ENCODE results near the gene FBXO24.
A peak's percentile ranks its signal among the peaks of the same experiment; 100 is the strongest.

The FBXO24 gene

DNA sequence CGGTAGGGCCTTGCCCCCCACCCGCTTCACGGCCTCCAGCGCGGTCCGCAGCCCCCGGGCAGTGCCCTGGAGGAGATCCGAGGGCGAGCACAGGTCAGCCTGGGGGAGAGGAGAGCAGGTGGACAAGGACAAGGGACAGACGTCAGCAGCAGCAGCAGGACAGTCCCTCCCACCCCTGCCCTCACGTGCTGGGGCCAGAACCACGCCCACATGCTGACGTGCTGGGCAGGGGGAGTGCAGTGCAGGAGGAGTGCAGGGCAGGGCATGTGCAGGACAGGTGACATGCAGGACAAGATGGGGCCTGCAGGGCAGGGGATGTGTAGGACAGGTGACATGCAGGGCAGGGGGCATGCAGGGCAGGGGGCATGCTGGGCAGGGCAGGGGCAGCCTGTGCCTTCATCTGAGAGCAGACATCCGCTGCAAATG is 10.9 kb upstream of the FBXO24 start:
- DNase-seq: no peak

DNA sequence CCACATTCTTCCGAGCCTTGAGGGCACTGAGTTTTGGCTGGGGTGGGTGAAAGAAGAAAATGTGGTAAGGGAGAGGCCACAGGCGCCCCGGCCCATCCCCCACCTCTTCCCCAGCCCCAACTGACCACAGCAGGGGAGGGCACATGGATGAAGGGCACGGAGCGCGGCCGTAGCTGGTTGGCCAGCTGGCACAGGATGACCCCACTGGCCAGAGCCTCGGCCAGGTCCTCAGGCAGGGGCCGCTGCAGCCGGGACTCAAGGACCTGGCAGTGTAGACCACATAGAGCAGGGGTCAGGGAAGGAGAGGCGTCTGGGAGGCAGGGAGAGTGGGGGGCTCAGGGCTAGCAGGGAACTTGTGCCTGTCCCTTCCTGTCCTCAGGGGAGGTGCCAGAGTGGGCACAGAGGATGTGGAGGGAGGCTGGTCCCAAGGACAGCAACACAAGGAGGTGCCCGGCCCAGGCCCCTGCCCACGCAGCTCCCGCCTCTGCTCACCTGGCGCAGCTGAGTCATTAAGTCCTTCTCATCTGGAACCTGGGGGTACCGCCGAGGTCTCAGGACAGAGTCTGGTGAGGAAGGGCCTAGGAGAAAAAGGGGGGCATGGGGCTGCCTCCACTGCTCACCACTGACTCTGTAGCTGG is 10.3 kb upstream of the FBXO24 start:
- DNase-seq: no peak

DNA sequence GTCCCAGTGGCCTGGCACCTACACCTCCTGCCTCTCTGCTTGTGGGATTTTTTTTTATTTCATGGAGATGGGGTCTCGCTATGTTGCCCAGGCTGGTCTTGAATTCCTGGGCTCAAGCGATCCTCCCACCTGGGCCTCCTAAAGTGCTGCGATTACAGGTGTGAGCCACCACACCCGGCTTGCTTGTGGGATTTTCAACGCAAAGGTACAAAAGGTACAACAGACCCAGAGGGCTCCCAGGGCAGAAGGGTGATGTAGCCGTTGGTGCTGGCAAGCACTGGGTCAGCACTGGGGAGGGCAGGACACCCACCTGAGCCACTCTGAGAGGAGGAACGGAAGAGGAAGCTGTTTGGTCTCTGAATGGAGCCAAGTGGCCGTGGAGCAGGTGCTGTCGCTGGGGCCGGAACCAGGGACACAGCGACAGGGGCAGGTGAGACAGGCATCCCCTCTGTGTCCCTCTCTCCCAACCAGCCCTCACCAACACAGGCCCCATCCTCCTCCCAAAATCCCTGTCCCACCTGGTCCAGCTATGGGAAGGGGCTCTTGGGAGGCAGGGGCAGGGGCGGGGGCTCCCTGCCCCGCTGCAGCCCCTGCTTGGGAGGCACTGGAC is 9.6 kb upstream of the FBXO24 start:
- no peak for DNase-seq

DNA sequence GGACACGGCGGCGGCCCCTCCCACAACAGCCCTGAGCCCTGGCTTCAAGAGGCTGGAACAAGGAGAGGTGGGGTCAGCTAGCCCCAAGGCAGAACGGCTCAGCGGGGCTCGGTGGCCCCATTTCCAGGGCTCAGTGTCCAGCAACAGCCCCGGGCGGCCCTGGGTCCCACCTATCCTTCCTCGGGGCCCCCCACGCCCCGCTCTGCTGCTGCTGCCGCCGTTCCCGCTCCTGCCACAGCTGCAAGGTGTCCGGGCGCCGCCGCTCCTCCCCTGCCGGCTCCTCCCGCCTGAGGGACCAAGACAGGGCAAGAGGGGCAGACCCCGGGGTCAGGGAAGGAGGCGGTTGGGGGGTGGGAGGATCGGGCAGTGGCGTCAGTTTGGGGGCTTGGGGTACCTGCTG is 9.0 kb upstream of the FBXO24 start:
- no peak for DNase-seq

DNA sequence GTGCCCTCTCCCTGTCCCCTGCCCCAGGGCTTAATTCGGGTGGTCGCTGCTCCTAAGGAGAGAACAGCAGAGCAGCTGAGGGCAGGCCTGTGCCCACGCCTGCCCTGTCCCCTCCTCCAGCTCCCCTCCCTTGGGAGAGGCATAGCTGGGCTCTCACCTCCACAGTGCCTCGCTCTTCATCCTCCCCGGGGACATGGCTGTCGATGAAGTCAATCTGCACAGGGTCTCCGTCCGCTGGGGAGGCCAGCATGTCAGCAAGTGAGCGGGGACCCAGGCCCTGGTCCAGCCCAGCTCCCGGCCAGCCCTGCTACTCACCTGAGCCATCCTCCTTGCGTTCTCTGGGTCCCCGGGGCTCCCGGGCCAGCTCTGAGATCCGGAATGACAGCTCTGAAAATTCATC is 8.6 kb upstream of the FBXO24 start:
- DNase-seq: no peak

DNA sequence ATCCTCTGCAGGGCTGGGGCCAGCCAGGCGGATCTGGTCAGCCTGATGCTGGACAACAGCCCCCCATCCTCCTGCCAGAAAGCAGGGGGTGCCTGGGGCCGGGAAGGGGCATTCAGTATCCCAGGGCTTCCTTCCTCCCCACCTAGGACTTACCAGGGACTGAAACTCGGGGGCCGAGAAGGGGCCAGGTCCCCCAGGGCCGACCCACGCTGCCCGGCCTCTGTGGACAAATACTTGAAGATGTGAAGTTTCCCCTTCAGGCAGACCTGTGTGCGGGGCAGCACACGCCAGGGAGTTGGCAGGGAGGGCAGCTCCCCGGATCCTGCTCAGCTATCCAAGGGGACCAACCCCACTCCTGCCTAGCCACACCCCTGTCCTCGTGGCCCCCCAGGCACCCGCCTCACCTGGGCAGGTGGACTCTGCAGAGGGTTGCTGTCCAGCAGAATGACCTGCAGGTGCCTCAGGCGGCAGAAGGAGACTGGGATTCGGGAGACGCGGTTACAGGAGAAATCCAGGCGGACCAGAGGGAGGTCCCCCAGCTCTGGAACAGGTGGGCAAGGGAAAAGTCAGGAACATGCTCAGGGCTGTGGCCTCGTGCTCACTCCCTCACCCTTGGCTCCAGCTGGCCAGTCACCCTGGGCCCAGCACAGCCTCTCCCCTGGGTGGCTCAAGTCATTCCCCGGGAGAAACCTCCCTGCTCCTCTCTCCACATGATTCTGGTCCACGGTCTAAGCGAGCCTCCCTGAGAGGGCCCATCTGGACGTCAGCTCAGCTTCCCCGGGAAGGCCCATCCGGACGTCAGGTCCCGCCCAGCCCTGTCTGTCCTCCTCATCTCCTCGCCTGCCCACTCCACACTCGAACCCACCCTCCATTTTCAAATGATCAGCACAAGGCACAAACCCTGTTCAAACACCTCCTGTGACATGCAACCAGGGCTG is 7.6 kb upstream of the FBXO24 start:
- no peak for DNase-seq

DNA sequence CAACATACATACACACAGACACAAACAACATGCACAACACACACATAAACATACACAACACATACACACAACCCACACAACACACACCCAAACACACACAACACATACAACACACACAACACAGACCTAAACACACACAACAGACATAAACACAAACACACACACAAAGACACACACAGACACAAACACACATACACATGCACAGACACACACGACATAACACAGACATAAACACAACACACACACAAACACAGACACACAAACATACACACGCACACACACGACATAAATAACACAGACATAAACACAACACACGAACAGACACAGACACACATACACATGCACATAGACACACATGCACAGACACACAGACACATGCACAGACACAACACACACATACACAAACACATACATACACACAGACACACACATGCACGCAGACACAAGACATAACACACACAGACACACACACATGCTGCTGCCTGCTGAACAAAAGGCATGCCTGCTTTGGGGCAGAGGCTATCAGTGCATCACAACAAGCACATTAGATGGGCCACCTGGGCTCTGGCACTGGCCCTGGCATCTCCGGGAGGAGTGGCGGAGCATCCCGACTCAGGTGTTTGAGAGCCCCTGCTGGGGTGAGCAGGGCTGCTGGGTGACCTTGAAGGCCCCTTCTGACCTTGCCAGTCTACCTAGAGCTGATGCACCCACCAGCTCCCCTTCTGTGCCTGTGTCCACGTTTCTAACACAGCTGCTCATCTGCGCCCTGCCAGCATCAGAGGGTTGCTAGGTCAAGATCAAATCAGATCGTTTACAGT is 5.5 kb upstream of the FBXO24 start:
- DNase-seq: no peak

DNA sequence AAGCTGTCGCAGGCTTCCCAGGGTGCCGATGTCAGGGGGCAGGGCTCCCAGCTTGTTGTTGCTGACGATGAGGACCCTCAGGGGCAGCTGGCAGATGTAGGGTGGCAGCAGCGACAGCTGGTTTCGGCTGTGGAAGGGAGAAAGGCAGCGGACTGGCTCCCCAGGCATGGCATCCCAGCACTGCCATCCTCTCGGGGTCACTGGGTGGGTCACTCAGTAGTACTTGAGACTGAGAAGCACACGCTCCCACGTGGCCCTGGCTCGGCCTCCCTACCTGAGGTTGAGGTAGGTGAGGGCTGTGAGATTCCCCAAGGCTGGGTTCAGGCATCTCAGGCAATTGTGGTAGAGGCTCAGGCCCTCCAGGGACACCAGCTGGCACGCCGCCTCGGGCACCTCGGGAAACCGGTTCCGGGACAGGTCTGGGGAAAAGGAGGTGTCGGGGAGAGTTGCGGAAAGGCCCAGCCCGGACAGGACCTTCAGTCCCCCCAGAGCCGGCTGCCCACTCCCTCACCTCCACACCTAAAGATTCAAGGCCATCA is 4.0 kb upstream of the FBXO24 start:
- DNase-seq: no peak

DNA sequence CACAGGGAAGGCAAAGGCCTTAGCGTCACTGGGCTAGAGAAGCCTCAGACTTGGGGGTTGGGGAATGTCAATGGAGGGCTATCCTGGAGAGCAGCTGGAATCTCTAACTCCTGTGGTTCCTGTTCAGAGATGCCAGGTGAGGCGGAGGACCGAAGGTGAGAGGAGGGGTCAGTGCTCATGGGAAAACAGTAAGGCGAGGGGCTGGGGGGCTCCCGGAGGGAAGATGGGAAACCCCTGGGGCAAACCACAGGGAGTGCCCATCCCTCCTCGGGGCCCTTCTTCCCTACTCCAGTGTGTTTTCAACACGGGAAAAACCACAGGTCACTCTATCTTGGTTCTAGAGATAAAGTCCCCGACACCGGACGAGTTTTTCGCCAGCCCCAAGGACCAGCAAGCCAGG is 3.5 kb upstream of the FBXO24 start:
- DNase-seq: no peak

DNA sequence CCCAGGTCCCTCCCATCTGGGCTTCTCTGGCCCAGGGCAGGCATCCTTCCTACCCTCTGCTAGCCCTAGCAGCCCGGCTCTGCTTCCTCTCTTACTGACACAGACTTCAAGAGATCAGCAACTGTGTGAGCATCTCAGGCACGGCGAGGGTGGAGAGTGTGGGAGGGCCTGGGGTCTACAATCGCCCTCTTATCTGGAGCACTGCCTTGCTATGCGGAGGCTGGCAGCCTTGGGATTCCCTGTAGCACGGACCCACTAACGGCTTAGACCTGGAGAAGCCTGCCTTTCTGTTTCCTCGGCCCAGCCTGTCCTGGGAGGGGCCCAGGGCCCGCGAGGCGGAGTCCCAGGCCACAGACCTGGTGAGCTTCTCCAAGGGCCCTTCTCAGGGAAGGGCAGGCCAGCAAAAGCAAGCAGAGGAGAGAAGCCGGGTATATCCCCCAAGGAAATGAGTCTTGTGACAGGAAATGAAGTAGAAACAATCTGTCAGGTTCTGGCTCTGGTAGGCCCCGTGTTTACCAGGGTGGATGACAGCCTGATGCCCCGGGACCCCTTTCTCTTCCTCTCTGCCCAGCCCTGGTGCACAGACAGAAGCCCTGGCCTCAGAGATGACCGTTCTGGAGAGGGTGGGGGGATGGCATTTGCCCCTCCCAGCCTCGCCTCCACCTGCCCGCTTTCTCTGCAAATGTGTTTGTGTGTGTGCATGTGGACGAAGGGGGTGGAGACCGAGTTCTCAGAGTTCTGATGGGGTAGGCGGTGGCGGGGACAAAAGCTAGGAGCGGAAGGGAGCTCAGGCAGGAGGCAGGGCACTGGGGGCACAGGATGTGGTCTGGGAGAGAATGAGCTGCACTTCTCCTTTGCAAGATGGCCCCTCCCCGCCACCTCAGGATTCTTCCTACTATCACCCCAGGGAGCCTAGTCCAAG is 2.7 kb upstream of the FBXO24 start:
- DNase-seq: peak; percentile 86

DNA sequence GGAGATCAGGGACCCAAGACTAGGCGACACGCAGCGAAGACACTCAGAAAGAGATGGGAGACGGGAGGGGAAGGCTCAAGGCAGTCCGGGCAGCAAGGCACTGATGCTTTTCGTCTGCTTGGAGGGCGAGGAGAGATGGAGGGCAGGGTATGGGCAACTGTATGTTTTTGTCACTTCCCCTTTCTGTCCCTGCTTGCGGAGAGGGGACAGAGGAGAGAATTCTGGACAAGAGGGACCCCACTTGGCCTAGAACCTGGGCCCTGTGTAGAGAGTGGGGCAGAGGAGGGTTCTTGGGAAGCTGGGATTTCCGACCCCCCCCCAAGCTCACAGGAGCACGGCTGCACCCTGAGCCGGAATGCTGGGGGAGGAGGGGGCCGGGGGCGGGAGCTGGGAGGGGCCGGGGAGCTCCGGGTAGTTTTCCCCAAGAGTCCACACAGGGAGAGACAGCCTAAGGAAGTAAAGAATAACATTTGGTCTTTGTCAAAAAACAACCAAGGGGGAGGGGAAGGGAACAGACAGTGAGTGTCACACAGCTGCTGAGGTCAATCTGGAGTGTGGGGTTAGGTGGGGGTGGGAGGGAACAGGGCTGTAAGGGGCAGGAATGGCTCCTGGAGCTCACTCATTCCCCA is 2.0 kb upstream of the FBXO24 start:
- DNase-seq: peak; percentile 69

DNA sequence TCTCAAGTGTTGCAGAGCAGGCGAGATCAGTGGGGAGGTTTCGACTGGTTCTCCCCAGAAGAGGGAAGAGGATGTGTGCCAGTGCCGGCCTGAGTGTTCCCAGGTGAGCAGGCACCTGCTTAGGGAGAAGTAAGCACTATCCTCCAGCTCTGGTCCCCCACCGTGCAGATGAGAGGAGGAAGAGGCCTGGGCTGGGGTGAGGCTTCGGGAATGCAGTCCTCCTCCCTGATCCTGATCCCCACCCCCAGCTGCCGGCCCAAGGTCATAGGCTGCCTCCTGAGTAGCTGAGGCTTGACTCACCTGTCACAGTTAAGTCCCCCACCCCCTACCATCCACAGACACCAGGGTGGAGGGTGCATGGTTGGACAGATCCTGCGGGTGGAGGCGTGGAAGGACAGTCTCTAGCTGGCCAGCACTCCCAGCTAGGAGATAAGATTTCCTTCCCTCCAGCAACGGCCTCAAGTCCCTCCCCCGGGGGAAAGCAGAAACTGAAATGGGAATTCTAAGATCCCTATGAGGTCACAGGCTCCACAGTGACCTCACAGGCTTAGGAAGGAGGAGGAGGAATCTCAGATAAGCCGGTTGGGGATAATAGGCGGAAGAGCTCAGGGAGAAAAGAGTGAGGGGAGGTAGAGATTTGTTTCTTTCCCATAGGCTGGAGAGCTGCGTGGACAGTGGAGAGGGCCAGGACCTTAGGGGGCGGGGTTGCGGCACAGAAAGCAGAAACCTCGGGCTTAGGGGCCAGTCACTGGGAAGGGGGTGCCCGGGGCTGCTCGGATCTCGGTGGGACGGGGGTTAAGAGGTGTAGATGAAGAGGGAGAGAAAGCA is 1.2 kb upstream of the FBXO24 start:
- DNase-seq: no peak

DNA sequence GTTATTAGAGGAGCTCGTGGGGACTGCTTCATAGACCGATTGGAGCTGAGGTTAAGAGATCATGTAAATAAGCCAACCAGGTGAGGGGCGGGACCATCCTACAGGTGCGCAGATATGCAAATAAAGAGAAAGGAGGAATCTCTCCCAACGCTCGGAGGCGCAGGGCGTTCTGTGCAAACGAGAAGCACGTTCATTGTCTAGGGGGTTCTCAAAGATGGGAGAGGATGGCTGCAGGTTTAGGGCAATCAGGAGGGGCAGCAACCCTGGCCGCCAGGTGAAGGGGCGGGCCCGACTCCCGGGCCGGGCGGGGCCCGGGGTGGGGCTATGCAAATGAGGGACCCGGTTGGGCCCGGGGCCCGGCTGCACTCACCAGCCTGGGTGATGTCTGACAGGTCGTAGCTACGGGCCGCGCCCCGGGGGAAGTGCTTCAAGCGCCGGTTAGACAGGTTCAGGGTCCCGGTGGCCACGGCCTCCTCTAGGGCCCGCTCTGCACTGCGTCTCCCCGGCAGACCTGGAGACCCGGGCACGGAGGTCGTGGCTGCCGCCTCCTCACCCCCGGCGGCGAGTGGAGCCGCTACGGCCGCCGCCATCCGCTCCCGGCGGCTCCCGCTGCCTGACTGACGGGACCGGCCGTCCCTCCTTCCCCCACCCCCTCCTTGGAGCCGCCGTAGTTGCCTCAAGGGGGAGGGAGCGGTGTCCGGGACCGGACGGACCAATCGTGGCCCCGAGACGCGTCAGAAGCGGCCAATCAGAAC is 440 bp upstream of the FBXO24 start, which contains the start of gene LRCH4:
Gene LRCH4, minus strand, starts transcription at position 619 of the 755 bp plus-strand sequence. Its CDS starts 29 bp downstream, at position 590.
- DNase-seq: no peak

DNA sequence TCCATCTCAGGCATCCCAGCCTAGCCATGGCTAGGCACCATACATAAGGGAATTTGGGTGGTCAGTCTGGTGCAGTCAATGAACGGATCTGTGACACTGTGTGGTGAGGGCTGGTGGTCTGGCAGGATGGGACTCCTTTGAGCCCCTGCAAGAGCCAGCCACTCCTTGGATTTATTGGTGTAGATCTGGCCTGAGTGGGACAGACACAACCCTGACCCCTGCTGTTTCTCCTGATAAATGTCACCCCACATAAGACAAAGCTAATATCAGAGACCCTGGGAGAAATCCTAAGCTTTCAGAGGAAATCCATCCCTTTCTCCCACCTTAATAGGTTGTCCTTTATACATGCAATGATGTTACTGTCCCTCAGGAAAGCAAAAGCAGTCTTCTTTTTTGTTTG is 2.3 kb downstream of the FBXO24 start:
- peak; percentile 29 for DNase-seq

DNA sequence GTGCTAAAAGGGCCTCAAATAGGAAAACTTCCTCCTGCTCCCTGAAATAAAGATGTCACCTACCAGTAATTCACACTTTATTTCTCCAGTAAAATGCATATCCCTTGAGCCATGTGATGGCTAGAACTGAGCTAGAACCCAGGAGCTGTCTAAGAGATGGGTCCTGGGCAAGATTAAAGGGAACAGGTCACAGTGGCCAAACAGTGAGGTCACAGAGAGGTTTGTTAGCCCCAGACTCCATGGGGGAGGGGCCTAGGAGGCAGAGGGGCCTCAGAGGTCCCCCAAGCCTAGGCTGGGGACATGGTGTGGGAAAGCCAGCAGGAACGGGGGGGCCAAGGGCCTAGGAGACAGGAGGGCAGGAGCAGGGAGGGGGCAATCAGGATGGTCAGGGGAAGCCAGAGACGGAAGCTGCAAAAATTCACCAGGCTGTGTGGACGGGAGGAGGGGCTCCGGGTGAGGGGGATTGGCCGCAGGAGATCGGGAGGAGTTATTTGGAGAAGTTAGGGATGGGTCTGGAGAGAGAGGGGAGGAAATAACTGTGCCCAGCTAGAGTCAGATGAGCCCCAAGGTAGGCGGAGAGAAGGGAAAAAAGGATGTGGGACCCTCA is 3.3 kb downstream of the FBXO24 start:
- DNase-seq: no peak

DNA sequence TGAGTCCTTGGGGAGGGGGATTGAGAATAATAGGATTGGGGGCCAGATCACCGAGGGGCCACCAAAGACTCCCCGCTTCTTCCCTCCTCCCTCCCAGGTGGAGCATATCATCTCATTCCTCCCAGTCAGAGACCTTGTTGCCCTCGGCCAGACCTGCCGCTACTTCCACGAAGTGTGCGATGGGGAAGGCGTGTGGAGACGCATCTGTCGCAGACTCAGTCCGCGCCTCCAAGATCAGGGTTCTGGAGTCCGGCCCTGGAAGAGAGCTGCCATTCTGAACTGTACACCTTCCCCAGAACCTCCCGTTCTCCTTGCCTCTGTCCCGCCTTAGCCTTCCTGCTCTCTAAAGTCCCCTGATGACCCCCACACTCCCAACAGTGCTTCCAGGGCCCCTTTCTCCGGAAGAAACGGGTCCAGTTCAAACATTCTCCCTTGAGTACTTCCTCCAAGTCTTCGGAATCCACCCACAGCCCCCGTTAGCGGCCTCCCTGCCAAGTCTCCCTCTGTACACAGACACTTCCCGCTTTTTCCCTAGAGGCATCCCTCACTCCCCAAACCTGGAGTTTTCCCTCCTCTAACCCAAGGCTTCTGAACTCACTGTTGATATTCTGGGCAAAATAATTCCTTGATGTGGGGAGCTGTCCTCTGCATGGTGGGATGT is 4.1 kb downstream of the FBXO24 start:
- no peak for DNase-seq

DNA sequence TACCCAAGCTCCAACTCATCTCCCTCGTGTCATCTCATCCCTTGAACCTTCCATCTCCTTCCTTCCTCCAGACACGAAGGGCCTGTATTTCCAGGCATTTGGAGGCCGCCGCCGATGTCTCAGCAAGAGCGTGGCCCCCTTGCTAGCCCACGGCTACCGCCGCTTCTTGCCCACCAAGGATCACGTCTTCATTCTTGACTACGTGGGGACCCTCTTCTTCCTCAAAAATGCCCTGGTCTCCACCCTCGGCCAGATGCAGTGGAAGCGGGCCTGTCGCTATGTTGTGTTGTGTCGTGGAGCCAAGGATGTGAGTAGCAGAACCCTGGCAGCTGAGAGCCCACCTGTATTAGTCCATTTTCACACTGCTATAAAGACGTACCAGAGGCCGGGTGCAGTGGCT is 5.5 kb downstream of the FBXO24 start:
- DNase-seq: no peak

DNA sequence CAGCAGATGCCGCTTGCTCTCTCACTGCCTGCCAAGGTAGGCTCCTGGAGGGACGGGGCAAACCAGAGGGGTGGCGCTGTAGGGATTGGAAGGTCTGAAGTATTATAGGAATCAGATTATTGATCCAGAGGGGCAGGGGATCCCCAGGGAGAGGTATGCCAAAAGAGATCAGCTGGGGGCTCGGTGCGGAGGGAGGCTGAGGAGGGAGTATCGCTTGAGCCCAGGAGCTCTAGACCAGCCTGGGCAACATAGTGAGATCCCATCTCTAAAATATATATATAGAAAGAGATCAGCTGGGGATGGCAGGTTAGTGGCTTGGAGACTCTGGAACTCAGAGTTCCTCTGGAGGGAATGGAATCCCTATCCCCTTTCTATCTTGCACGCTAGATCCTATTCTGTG is 9.1 kb downstream of the FBXO24 start:
- DNase-seq: no peak
